ENCODE results near the gene CD93. TPM values are rescaled to one million over a fixed set of nuclear protein-coding genes. Genes with fewer than 3 reads are reported as not detected.

CD93 gene
- total and polyA plus RNA-seq, 2 of the 8 experiments (the other 6 are each of a cell fraction or from before 2014, with no cell fraction given) = under 0.01 to 0.07 TPM

DNA sequence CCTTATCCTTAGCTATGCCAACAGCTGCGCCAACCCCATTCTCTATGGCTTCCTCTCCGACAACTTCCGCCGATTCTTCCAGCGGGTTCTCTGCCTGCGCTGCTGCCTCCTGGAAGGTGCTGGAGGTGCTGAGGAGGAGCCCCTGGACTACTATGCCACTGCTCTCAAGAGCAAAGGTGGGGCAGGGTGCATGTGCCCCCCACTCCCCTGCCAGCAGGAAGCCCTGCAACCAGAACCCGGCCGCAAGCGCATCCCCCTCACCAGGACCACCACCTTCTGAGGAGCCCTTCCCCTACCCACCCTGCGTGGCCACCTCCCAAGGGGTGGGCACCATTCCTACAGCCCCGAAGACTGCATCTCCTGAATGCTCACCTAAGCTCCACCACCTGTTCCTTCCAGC, 49.8 kb downstream of the CD93 start:
- CTCF ChIA-PET (ENCODE audit: partially characterized antibody) = interaction anchor here (1.9 to 4.2 kb wide), 2 partner anchors 15 to 199 kb away, joined by 6 to 17 read pairs; partner anchors contain the start of gene THBD
- H3K27me3 ChIP-seq (replicated peaks in 1 of 4; ENCODE audit: control insufficient read depth in 3 of 4, extremely low read depth in 1 of 4, insufficient read depth in 3 of 4, low read length in 3 of 4) = peaks cover 21 to 66% (median 50%) of the 10 kb centered on the region in 4 experiments

More for the DNA sequence above, 49.8 kb downstream of the CD93 start:
- Histone ChIP-seq H2AFZ (ENCODE audit: low read length) (no peak overlapping the region), H3K9me3 (ENCODE audit: insufficient read depth in 2 of 2, low read depth in 1 of 2, low read length in 1 of 2) (peaks cover 0 to 5% of the 10 kb centered on the region in 2 experiments; a peak in 1 of 4 replicates), H3K79me2 (ENCODE audit: control insufficient read depth in 1 of 2, insufficient read depth in 2 of 2, low read length in 2 of 2) (no peaks in the 10 kb centered on the region), H4K5ac (ENCODE audit: insufficient read length, low read depth, low read length) (no peak overlapping the region), H4K20me1 (replicated peaks in 1 of 2; ENCODE audit: control insufficient read depth in 1 of 2, insufficient read depth in 2 of 2, low read length in 2 of 2) (no peaks in the 10 kb centered on the region), H3K18ac (ENCODE audit: extremely low read depth, low read length) (no peak overlapping the region), H3K79me1 (ENCODE audit: low read depth, low read length) (no peaks in the 10 kb centered on the region), H2BK15ac (ENCODE audit: low read length) (no peak overlapping the region), H3K4me1 (replicated peaks in 1 of 4; ENCODE audit: control insufficient read depth in 3 of 4, insufficient read depth in 4 of 4, low read length in 3 of 4) (peaks cover 0 to 3% (median 0%) of the 10 kb centered on the region in 4 experiments; a peak in 2 of 7 replicates), H2BK120ac (replicated peaks; ENCODE audit: low read depth, low read length) (no peak overlapping the region), H3K14ac (ENCODE audit: insufficient read length) (no peak overlapping the region), H2BK12ac (ENCODE audit: low read depth, low read length) (no peak overlapping the region), H4K91ac (replicated peaks; ENCODE audit: insufficient read length, low read length) (no peak overlapping the region), H3K9ac (replicated peaks in 1 of 4; ENCODE audit: extremely low read depth in 1 of 4, low read depth in 3 of 4, low read length in 3 of 4) (no peak overlapping the region), H2BK20ac (ENCODE audit: low read length) (no peak overlapping the region), H2AK5ac (ENCODE audit: low read depth, low read length) (no peak overlapping the region), H3K56ac (replicated peaks; ENCODE audit: insufficient read length, low read depth, low read length) (no peak overlapping the region), H3K23ac (ENCODE audit: insufficient read length) (no peak overlapping the region), H4K8ac (ENCODE audit: extremely low read depth, insufficient read depth, low read length) (no peak overlapping the region), H3K36me3 (ENCODE audit: control insufficient read depth in 2 of 4, insufficient read depth in 4 of 4, low read length in 3 of 4) (no peaks in the 10 kb centered on the region; a peak in 1 of 8 replicates), H3K27ac (ENCODE audit: low read depth, low read length) (no peak overlapping the region), H3K4ac (replicated peaks; ENCODE audit: insufficient read length, low read depth, low read length) (no peak overlapping the region), H2BK5ac (ENCODE audit: low read depth, low read length) (no peak overlapping the region), H3K4me3 (ENCODE audit: extremely low read depth in 1 of 4, insufficient read depth in 2 of 4, low read depth in 3 of 4, low read length in 4 of 4) (no peak overlapping the region), H3K4me2 (ENCODE audit: insufficient read depth in 1 of 2, low read depth in 2 of 2, low read length in 2 of 2) (no peak overlapping the region; a peak in 1 of 4 replicates), H3K23me2 (ENCODE audit: low read depth, low read length) (peaks cover 2% of the 10 kb centered on the region; the same call in 1 of the 2 replicates)
- DNase-seq (ENCODE audit: low read depth in 1 of 2, low spot score in 2 of 2) (no peak), FAIRE-seq (no peak)
- POLR2A ChIA-PET (ENCODE audit: partially characterized antibody) = interaction anchor here (0.6 to 1.2 kb wide), 2 partner anchors 15 to 236 kb away, joined by 4 to 5 read pairs; no protein-coding TSS in a partner anchor
- 93% methylated on average over 11 of the region's 11 CpGs; no CpG with 5 or more reads in 1 of the 2 experiments for WGBS, 2 experiments (ENCODE audit: extremely low coverage in 1 of 2, insufficient coverage in 1 of 2, insufficient read length in 1 of 2, insufficient replicate concordance in 2 of 2, low coverage in 1 of 2, low lambda C conversion rate in 2 of 2, missing lambda C conversion rate in 1 of 2)
- no peak for TF ChIP-seq SIX5 (IDR thresholded peaks at IDR 0.05; ENCODE audit: low read depth, low read length)

All from H1 (cell line).